Nephron progenitor cell (in vitro differentiated cells): ENCODE measurements around the gene GAPVD1.
"Not testable (repeated sequence)": the region's sequence is repeated elsewhere in the genome, so short reads cannot be mapped to it uniquely, and the experiment has no call there.

Experiments used
- DNase-seq: peaks from one replicate; pipeline ENCODE4 v3.0.0; 2021
- H3K27ac Mint-ChIP-seq: 2 replicates; pipeline ENCODE4 v1.8.0; 2021; ENCODE audit warnings: mild to moderate bottlenecking, moderate library complexity, mixed read lengths
- H3K27me3 Mint-ChIP-seq: 2 replicates; pipeline ENCODE4 v1.8.0; 2021; ENCODE audit warnings: mild to moderate bottlenecking, low read depth, mixed read lengths; ENCODE audit not compliant: poor library complexity
- H3K36me3 Mint-ChIP-seq: 2 replicates; pipeline ENCODE4 v1.8.0; 2021; ENCODE audit warnings: low read depth, mixed read lengths
- H3K4me1 Mint-ChIP-seq: 2 replicates; pipeline ENCODE4 v1.8.0; 2021; ENCODE audit warnings: mixed read lengths
- H3K4me3 Mint-ChIP-seq: 2 replicates; pipeline ENCODE4 v1.8.0; 2021; ENCODE audit warnings: mild to moderate bottlenecking, moderate library complexity, mixed read lengths
- H3K9me3 Mint-ChIP-seq: 2 replicates; pipeline ENCODE4 v1.8.0; 2021; ENCODE audit warnings: mild to moderate bottlenecking, moderate library complexity, mixed read lengths
- CTCF ChIP-seq: fragments of 200-600 bp; sonication (generic); IDR thresholded peaks from 2 replicates; pipeline ENCODE4 v1.5.0; 2021; ENCODE audit warnings: antibody characterized with exemption

The GAPVD1 gene

GRCh38 chr9:125261501-125262293 lies at the start of gene GAPVD1:
Gene GAPVD1 (plus strand): TSS chr9:125261826. CDS start chr9:125298922, 37,096 bp downstream.
- Mint-ChIP-seq H3K9me3 (no peaks in the 10 kb centered on the region), H3K36me3 (peaks cover 23% of the 10 kb centered on the region), H3K27me3 (peaks cover 3% of the 10 kb centered on the region), H3K27ac (peak within 1 kb of the TSS; percentile 95), H3K4me3 (peak within 1 kb of the TSS; percentile 100), H3K4me1 (peaks cover 44% of the 10 kb centered on the region)
- peak; percentile 11 for TF ChIP-seq CTCF
- peak; percentile 91 for DNase-seq

GRCh38 chr9:125214186-125214585 lies 47.4 kb upstream of the GAPVD1 start:
- DNase-seq = no peak
- Mint-ChIP-seq H3K36me3 (peaks cover 56% of the 10 kb centered on the region), H3K9me3 (no peaks in the 10 kb centered on the region)

GRCh38 chr9:125218621-125219020 lies 43.0 kb upstream of the GAPVD1 start:
- Mint-ChIP-seq H3K27ac (peak overlapping the region; percentile 66), H3K36me3 (peaks cover 50% of the 10 kb centered on the region), H3K4me3 (no peak overlapping the region)

More at GRCh38 chr9:125214186-125214585, 47.4 kb upstream of the GAPVD1 start:
- TF ChIP-seq CTCF = no peak
- no peaks in the 10 kb centered on the region for H3K27me3 Mint-ChIP-seq
- H3K27ac Mint-ChIP-seq = peak overlapping the region; percentile 62
- H3K4me1 Mint-ChIP-seq = no peaks in the 10 kb centered on the region
- H3K4me3 Mint-ChIP-seq = no peak overlapping the region

GRCh38 chr9:125224858-125225257 lies 36.8 kb upstream of the GAPVD1 start:
- peaks cover 27% of the 10 kb centered on the region for H3K36me3 Mint-ChIP-seq
- H3K27me3 Mint-ChIP-seq, DNase-seq, H3K4me1 Mint-ChIP-seq, H3K9me3 Mint-ChIP-seq, H3K4me3 Mint-ChIP-seq, H3K27ac Mint-ChIP-seq: not testable (repeated sequence)

More at GRCh38 chr9:125218621-125219020, 43.0 kb upstream of the GAPVD1 start:
- Mint-ChIP-seq H3K9me3 (no peaks in the 10 kb centered on the region), H3K27me3 (no peaks in the 10 kb centered on the region), H3K4me1 (no peaks in the 10 kb centered on the region)
- DNase-seq = no peak
- no peak for TF ChIP-seq CTCF

GRCh38 chr9:125227761-125228160 lies 33.9 kb upstream of the GAPVD1 start:
- Mint-ChIP-seq H3K4me3 (no peak overlapping the region), H3K36me3 (peaks cover 19% of the 10 kb centered on the region)
- TF ChIP-seq CTCF = no peak

GRCh38 chr9:125233678-125234077 lies 27.9 kb upstream of the GAPVD1 start:
- H3K36me3 Mint-ChIP-seq = peaks cover 59% of the 10 kb centered on the region

More at GRCh38 chr9:125227761-125228160, 33.9 kb upstream of the GAPVD1 start:
- no peak for DNase-seq
- Mint-ChIP-seq H3K4me1 (no peaks in the 10 kb centered on the region), H3K27me3 (no peaks in the 10 kb centered on the region), H3K9me3 (no peaks in the 10 kb centered on the region), H3K27ac (no peak overlapping the region)

GRCh38 chr9:125234099-125234498 lies 27.5 kb upstream of the GAPVD1 start:
- H3K36me3 Mint-ChIP-seq = peaks cover 63% of the 10 kb centered on the region
- not testable (repeated sequence) for DNase-seq, H3K27ac Mint-ChIP-seq, H3K4me3 Mint-ChIP-seq, H3K9me3 Mint-ChIP-seq, H3K27me3 Mint-ChIP-seq
- peaks cover 40% of the 10 kb centered on the region for H3K4me1 Mint-ChIP-seq

More at GRCh38 chr9:125233678-125234077, 27.9 kb upstream of the GAPVD1 start:
- no peak overlapping the region for H3K27ac Mint-ChIP-seq
- no peaks in the 10 kb centered on the region for H3K9me3 Mint-ChIP-seq
- no peak for DNase-seq
- H3K27me3 Mint-ChIP-seq = no peaks in the 10 kb centered on the region
- peaks cover 35% of the 10 kb centered on the region for H3K4me1 Mint-ChIP-seq
- TF ChIP-seq CTCF = no peak
- H3K4me3 Mint-ChIP-seq = no peak overlapping the region
